ENCODE results near the gene HOXA9.

The HOXA9 gene

DNA sequence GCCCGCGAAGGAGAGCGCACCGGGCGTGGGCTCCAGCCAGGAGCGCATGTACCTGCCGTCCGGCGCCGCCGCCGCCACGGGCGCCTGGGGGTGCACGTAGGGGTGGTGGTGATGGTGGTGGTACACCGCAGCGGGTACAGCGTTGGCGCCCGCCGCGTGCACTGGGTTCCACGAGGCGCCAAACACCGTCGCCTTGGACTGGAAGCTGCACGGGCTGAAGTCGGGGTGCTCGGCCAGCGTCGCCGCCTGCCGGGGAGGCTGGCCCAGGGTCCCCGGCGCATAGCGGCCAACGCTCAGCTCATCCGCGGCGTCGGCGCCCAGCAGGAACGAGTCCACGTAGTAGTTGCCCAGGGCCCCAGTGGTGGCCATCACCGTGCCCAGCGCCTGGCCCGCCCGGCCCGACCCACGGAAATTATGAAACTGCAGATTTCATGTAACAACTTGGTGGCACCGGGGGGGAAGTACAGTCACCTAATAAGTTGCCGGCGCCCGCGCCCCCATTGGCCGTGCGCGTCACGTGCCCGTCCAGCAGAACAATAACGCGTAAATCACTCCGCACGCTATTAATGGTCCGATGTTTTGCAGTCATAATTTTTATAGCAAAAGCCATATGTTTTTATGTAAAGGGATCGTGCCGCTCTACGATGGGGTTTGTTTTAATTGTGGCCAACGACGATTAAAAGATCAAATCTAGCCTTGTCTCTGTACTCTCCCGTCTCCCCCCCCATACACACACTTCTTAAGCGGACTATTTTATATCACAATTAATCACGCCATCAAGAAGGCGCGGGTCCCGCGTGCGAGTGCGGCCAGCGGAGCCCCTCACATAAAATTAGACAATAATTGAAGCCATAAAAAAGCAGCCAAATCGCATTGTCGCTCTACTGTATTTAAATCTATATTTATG, at the start of gene HOXA9:
HOXA9 (minus strand) TSS at position 449 of the 907 bp plus-strand sequence; CDS start at position 369, 80 bp downstream.
- DNase-seq = peak; percentile 92

DNA sequence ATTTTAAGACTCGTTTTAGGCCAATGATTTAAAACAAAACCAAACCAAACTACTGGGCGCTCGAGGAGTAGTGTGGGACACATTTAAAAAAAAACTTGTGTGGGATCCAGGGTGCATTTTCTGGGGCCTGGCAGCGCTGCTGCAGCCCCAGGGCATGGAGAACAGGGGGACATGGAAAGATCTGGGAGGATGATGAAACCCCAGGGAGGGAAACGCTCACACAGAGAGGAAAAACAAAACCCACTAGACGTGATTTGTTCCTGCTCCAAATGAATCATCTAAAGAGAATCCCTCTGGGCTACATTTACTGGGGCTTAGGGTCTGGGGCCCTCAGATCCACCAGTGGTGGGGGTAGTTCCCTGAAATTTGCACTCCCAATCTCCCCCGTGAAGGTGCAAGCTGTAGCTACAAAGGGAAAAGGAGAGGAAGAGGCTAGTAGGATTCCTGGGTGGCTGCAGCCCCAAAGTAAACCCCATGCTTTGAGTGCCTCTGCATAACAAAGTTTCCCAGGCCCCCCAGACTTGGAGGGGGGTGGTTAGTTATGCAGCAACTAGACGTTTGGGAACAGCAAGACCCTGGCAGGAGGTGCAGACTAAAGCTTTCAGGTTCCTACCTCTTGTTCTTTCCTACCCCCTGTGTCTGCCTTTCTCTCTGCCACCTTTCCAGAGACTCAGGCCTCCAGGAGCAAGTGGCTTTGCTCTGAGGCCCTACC, 49.1 kb upstream of the HOXA9 start:
- no peak for DNase-seq

GRCh38 chr7:27213433-27214238, 48.3 kb upstream of the HOXA9 start:
- DNase-seq = no peak

DNA sequence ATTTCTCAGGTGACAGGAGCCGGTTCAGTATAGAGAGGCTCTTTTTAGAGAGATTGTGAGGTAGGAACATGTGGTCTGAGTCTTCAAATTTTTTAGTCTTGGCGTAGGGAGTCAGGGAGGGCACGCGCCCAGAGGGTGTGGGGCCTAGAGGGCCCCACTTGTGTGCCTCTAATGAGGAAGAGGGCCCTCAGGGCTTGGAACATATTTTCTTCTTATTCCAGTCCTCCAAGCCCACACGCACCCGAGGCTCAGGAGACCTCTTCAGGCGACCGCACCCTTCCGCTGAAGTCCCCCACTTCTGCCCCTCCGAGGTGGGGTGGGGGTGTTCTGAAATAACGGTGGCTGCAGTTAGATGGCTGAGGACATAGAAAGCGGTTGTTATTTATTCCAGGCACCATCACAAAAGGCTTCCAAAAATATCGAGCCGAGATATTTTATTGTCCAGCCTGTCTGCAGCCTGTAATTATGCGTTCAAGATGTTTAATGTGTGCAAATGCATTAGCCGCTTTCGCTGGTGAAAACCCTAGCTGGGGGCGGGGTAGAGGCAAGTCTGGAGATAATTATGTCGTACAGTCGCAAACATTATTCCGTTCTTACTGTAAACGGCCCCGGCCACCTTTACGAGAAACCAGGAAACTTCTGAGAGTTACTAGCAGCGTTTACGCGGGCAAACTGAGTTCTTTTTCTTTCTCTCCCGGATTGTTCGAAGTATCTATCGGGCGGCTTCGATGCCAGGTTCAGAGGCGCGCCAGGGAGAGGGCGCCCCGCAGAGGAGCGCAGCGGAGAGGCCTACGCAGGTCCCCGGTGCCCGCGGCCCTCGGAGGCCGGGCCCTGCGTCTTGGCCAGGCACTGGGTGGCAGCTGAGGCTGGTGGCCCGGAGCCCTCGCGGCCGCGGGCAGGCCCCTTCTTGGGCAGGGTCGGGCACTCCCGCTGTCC, 47.4 kb upstream of the HOXA9 start:
- DNase-seq = no peak

- no peak for DNase-seq
Measured at GRCh38 chr7:27211764-27212204, 46.4 kb upstream of the HOXA9 start.

GRCh38 chr7:27211084-27211446, 45.7 kb upstream of the HOXA9 start:
- DNase-seq = no peak

- peak; percentile 52 for DNase-seq
Measured at GRCh38 chr7:27210441-27211083, 45.2 kb upstream of the HOXA9 start.

DNA sequence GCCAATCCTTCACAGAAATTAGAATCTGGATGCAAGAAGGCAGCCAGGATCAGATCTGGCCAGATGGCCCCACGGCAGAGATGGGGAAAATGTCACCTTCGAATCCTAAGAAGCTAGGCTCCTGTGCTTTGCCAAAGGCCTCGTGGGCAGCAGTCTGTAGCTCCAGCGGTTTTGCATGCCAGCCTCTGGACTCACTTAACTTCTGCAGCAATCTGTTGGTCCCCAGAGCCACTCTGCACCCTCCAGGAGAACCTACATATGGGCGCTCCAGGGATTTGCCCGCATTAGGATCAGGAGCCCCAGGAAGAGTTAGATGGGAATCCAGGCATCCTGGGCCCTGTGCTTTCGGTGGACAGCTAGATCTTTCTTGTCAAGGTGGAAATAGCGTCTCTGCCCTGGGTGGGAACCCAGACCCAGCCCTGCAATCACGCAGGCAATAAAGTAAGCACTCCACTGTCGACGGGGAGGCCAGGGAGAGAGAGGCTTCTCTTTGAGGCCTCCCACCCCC, 44.6 kb upstream of the HOXA9 start:
- DNase-seq = no peak

GRCh38 chr7:27208998-27209397, 43.7 kb upstream of the HOXA9 start:
- no peak for DNase-seq

- DNase-seq = no peak
Measured at GRCh38 chr7:27207348-27207985, 42.1 kb upstream of the HOXA9 start.

GRCh38 chr7:27205325-27206280, 40.3 kb upstream of the HOXA9 start:
- DNase-seq = peak; percentile 12

- DNase-seq = peak; percentile 26
Measured at GRCh38 chr7:27204851-27205322, 39.5 kb upstream of the HOXA9 start.

DNA sequence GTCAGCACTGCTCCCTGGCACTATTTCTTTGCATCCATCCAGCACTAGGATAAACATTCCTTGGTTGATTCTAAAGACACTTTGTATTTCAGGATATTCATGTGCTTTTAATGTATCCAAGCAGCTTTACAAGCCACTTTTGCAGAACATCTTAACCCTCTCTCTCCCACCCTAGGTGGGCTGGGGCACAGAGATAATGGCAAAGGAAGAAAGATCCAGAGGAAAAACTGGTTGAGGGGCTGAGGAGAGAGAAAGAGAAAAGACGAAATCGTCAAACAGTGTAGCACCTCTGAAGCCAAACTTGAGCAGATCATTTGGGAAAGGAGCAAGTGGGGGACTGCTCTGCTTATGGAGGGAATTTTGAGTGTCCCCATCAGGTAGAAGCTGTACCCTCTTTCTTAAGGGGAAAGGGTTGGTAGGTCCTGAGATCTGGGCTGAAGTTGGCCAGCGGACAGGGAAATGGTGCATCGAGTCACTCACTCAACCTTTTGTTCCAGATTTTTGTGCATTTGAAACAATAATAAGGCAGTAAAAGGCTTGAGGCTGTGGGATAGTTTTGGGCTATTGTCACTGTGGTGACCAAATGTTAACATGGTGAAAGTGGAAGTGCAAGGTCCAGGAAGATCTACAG, 38.7 kb upstream of the HOXA9 start:
- DNase-seq = no peak

- no peak for DNase-seq
Measured at GRCh38 chr7:27203365-27203953, 38.1 kb upstream of the HOXA9 start.

DNA sequence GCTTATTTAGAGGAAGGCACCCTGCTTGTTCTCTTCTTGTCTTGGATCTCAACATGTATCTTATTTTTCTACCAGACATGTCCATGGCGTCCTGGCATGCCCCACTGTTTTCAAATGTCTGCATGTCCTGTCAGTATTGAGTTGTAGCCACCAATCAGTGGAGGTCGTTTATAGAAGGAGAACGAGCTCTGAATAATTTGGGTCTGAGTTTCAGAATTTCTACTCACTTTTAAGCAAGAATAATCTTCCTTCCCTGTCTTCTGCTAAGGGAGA, 37.5 kb upstream of the HOXA9 start:
- DNase-seq = no peak

DNA sequence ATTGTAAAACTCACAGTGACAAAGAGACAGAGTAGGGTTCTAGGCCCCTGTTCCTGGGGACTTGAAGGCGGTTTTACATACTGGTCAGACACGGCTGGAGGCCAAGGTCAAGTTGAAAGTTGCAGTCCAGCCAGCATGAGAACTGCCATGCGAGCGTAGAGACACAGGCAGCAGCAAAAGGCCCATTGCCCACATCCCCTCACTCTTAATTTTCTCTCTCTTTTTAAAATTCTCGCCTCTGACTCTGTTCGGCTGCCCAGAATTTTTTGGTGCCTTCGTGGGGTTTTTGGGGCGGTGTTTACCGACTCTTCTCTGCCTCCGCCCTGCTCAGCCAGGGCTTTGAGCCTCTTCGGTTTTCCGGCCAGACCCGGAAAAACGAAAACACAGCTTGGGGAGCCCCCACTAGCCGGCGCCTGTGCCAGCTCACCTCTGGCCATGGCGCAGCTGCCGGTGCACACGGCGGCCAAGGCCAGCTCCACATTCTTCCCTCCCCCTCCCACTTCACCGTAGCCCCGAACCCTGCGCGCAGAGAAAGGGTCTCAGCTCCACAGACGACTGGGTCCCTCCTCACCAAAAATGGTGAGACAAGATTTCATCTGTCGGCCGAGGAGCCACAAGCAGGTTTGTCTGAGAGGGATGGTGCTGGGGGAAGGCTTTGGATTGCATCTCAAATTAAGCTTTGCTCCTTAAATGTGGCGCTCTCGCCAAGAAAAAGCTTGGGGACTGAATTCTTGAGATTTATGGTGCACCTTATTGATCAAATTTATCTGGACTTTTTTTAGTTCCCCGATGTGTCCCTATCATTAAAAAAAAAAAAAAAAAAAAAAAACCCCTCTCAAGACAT, 36.9 kb upstream of the HOXA9 start:
- DNase-seq = no peak

- no peak for DNase-seq
Measured at GRCh38 chr7:27201580-27202017, 36.3 kb upstream of the HOXA9 start.

Measured in NCI-H510A treated with DMSO at 0.1 percent for 48 hours (cell line).